A673 (cell line): ENCODE results near the gene TRAF1. TPM values are rescaled to one million over a fixed set of nuclear protein-coding genes. Genes with fewer than 3 reads are reported as not detected.

ENCODE experiments used
- BruUV-seq: library from RNA; stranded (reverse); fragments of 400-500 nt; replicated peaks from 2 replicates; lab custom pipeline; 2021; lab: Mats Ljungman, UMichigan
- CTCF ChIA-PET: fragments of 300-600 bp; sonication (Branson Sonifier 250); formaldehyde crosslinking; loops from one replicate; lab custom pipeline; 2022; ENCODE audit warnings: antibody characterized with exemption; lab: Charles Lee
- POLR2A ChIA-PET: fragments of 300-600 bp; sonication (Branson Sonifier 250); formaldehyde crosslinking; loops from one replicate; lab custom pipeline; 2022; ENCODE audit warnings: antibody characterized with exemption; ENCODE audit not compliant: low non-redundant PET; lab: Charles Lee
- DNase-seq: peaks from one replicate; pipeline ENCODE4 v3.0.0-alpha.2; 2015; ENCODE audit warnings: low spot score
- H3K27ac ChIP-seq: fragments of 200-600 bp; sonication (generic); 2 replicates; pipeline ENCODE4 v1.5.1; 2016; ENCODE audit warnings: mixed run types, low read depth, mild to moderate bottlenecking, mixed read lengths, antibody characterized with exemption, low read length; ENCODE audit not compliant: poor library complexity, severe bottlenecking
- H3K27me3 ChIP-seq: fragments of 200-600 bp; sonication (generic); replicated peaks from 2 replicates; pipeline ENCODE4 v1.6.1; 2017; ENCODE audit warnings: mixed run types, low read depth, mild to moderate bottlenecking, mixed read lengths, antibody characterized with exemption, low read length; ENCODE audit not compliant: insufficient read depth, poor library complexity
- H3K36me3 ChIP-seq: fragments of 200-600 bp; sonication (generic); 2 replicates; pipeline ENCODE4 v1.6.1; 2016; ENCODE audit warnings: mixed run types, mild to moderate bottlenecking, mixed read lengths, antibody characterized with exemption, low read length; ENCODE audit not compliant: insufficient read depth, poor library complexity, severe bottlenecking
- H3K4me1 ChIP-seq: fragments of 200-600 bp; sonication (generic); 2 replicates; pipeline ENCODE4 v1.6.1; 2017; ENCODE audit warnings: mixed run types, mild to moderate bottlenecking, mixed read lengths, antibody characterized with exemption, low read length; ENCODE audit not compliant: insufficient read depth, poor library complexity, severe bottlenecking
- H3K4me3 ChIP-seq: fragments of 200-600 bp; sonication (generic); 2 replicates; pipeline ENCODE4 v1.5.1; 2016; ENCODE audit warnings: low read depth, mixed run types, mild to moderate bottlenecking, mixed read lengths, low read length; ENCODE audit not compliant: poor library complexity, severe bottlenecking
- H3K9me3 ChIP-seq: fragments of 200-600 bp; sonication (generic); 2 replicates; pipeline ENCODE4 v1.6.1; 2016; ENCODE audit warnings: mixed run types, low read depth, mild to moderate bottlenecking, mixed read lengths, antibody characterized with exemption, low read length; ENCODE audit not compliant: poor library complexity, severe bottlenecking
- CTCF ChIP-seq: fragments of 300-800, 200-600 bp; sonication (generic); conservative IDR thresholded peaks from 2 replicates; pipeline ENCODE4 v1.5.1; 2017; ENCODE audit warnings: low read depth, mild to moderate bottlenecking, antibody characterized with exemption, low read length, moderate library complexity, mixed read lengths
- EZH2 ChIP-seq: fragments of 200-600 bp; sonication (generic); IDR thresholded peaks from 2 replicates; pipeline ENCODE4 v1.6.1; 2017; ENCODE audit warnings: borderline replicate concordance, low read depth, mild to moderate bottlenecking, mixed read lengths, antibody characterized with exemption, low read length; ENCODE audit not compliant: poor library complexity, severe bottlenecking
- intact Hi-C: fragments of 100-400 bp; cut with micrococcal nuclease; formaldehyde crosslinking; loops from one replicate; pipeline ENCODE4 v1.10.0; 2022; ENCODE audit not compliant: unreplicated experiment
- total RNA-seq: library from RNA; stranded (reverse); gene quantifications from 2 replicates; pipeline ENCODE4 v1.2.3, GENCODE V29; 2021

TRAF1 gene
- total RNA-seq, 1 experiment from 2014 or later = 0.73 TPM

- TF ChIP-seq EZH2 = no peak
- TF ChIP-seq CTCF = no peak
- Histone ChIP-seq H3K4me1 (peaks cover 2% of the 10 kb centered on the region), H3K9me3 (no peaks in the 10 kb centered on the region), H3K4me3 (no peak overlapping the region), H3K27ac (no peak overlapping the region), H3K27me3 (no peaks in the 10 kb centered on the region), H3K36me3 (no peaks in the 10 kb centered on the region)
- no peak for DNase-seq
- CTCF ChIA-PET = no interaction called here
- no TSS peak for BruUV-seq
- intact Hi-C loops = no loop called here
- POLR2A ChIA-PET = no interaction called here
Observed at GRCh38 chr9:120883608-120883996, 43.0 kb downstream of the TRAF1 start.

- intact Hi-C loops = no loop called here
- Histone ChIP-seq H3K27me3 (no peaks in the 10 kb centered on the region), H3K4me3 (no peak overlapping the region), H3K9me3 (no peaks in the 10 kb centered on the region), H3K36me3 (no peaks in the 10 kb centered on the region), H3K4me1 (peaks cover 8% of the 10 kb centered on the region), H3K27ac (no peak overlapping the region)
- DNase-seq = no peak
- BruUV-seq = no TSS peak
- TF ChIP-seq CTCF (no peak), EZH2 (no peak)
- CTCF ChIA-PET = no interaction called here
- POLR2A ChIA-PET = no interaction called here
Observed at GRCh38 chr9:120882935-120883607, 43.5 kb downstream of the TRAF1 start.

GRCh38 chr9:120879446-120879845 is 47.1 kb downstream of the TRAF1 start:
- CTCF ChIA-PET = interaction anchor here (0.6 kb wide), 1 partner anchor 20 kb away, joined by 4 read pairs; no protein-coding TSS in a partner anchor

More at GRCh38 chr9:120879446-120879845, 47.1 kb downstream of the TRAF1 start:
- no TSS peak for BruUV-seq
- DNase-seq = no peak
- Histone ChIP-seq H3K27ac (no peak overlapping the region), H3K36me3 (peaks cover 2% of the 10 kb centered on the region), H3K9me3 (no peaks in the 10 kb centered on the region), H3K4me3 (no peak overlapping the region), H3K27me3 (no peaks in the 10 kb centered on the region), H3K4me1 (peaks cover 22% of the 10 kb centered on the region)
- intact Hi-C loops = loop anchor here (5.0 kb wide), 1 partner anchor 58 kb away; no protein-coding TSS in a partner anchor
- TF ChIP-seq EZH2 (no peak), CTCF (no peak)
- POLR2A ChIA-PET = no interaction called here
